K562 (cell line): Measurements from ENCODE around the gene GPER1. TPM values are rescaled to one million over a fixed set of nuclear protein-coding genes. Genes with fewer than 3 reads are reported as not detected.
A peak's percentile ranks its signal among the peaks of the same experiment; 100 is the strongest.

ENCODE experiments used
- ATAC-seq: fragments of 200-7000 bp; cut with Tn5 transposase; 3 replicates; pipeline ENCODE4 v1.9.1; 2020; ENCODE audit warnings: moderate library complexity
- BruUV-seq: library from RNA; stranded (reverse); fragments of 400-500 nt; replicated peaks from 2 replicates; lab custom pipeline; 2021; lab: Mats Ljungman, UMichigan
- CTCF ChIA-PET: fragments of 300-600 bp; formaldehyde crosslinking; extraction: SDS; loops from one replicate; lab custom pipeline; 2021; ENCODE audit warnings: low intra/inter-chr PET ratio; lab: Yijun Ruan, JAX
- POLR2A ChIA-PET: fragments of 300-600, 350-650 bp; sonication (Branson Sonifier 250); formaldehyde crosslinking; extraction: SDS; loops from one replicate; lab custom pipeline; 2021; ENCODE audit warnings: antibody characterized with exemption, inconsistent platforms; lab: Yijun Ruan, JAX
- DNase-seq, 4 experiments: peaks; one replicate each; pipeline versions ENCODE4 v3.0.0 to v3.0.0-alpha.2; 2011 to 2018; ENCODE audit warnings: low spot score in 3 of 4, mixed read lengths in 3 of 4; ENCODE audit errors: extremely low read depth in 1 of 4
- FAIRE-seq: peaks from 2 replicates; lab custom pipeline; 2011; peaks lifted over from hg19 to GRCh38; lab: Jason Lieb, UNC
- H2AFZ ChIP-seq: 2 replicates; pipeline ENCODE4 v1.6.0; 2011; ENCODE audit warnings: low read depth, low read length, control low read depth, inconsistent platforms
- H3K27ac ChIP-seq: fragments of 200-600 bp; 3 replicates; pipeline ENCODE4 v1.8.0; 2011; ENCODE audit warnings: low read depth, mild to moderate bottlenecking, control low read depth, inconsistent platforms, low read length, moderate library complexity, mixed read lengths; ENCODE audit errors: extremely low read depth
- H3K27me3 ChIP-seq, 2 experiments: fragments of 300-600 bp in 1 of 2; 2 replicates in 1 of 2; 3 replicates in 1 of 2; pipeline versions ENCODE4 v1.6.0 to v1.8.0; 2011; ENCODE audit warnings: inconsistent platforms in 2 of 2, low read length in 2 of 2, mild to moderate bottlenecking in 1 of 2, mixed read lengths in 1 of 2, moderate library complexity in 1 of 2; ENCODE audit not compliant: control insufficient read depth in 2 of 2, insufficient read depth in 2 of 2
- H3K36me3 ChIP-seq: fragments of 300-600 bp; 3 replicates; pipeline ENCODE4 v1.8.0; 2011; ENCODE audit warnings: mild to moderate bottlenecking, low read length, inconsistent platforms; ENCODE audit not compliant: control insufficient read depth, insufficient read depth
- H3K4me1 ChIP-seq, 2 experiments: fragments of 200-600 bp in 1 of 2; replicated peaks in 1 of 2; 2 replicates in 1 of 2; 3 replicates in 1 of 2; pipeline versions ENCODE4 v1.5.1 to v1.8.0; 2011; ENCODE audit warnings: inconsistent platforms in 2 of 2, low read length in 2 of 2, mild to moderate bottlenecking in 1 of 2, mixed read lengths in 1 of 2, moderate library complexity in 1 of 2; ENCODE audit not compliant: control insufficient read depth in 2 of 2, insufficient read depth in 2 of 2
- H3K4me2 ChIP-seq: 2 replicates; pipeline ENCODE4 v1.6.1; 2011; ENCODE audit warnings: low read length, control low read depth, inconsistent platforms, mixed read lengths; ENCODE audit not compliant: insufficient read depth
- H3K4me3 ChIP-seq: fragments of 200-600 bp; sonication (generic), shearing (Covaris generic); 2 replicates; pipeline ENCODE4 v1.5.1; 2016; ENCODE audit warnings: control low read depth, inconsistent platforms
- H3K79me2 ChIP-seq: fragments of 200-600 bp; 3 replicates; pipeline ENCODE4 v1.8.0; 2011; ENCODE audit warnings: low read length, inconsistent platforms; ENCODE audit not compliant: control insufficient read depth, insufficient read depth
- H3K9ac ChIP-seq, 2 experiments: 2 replicates each; pipeline versions ENCODE4 v1.6.0 to v1.6.1; 2011; ENCODE audit warnings: low read depth in 2 of 2, low read length in 2 of 2, control low read depth in 1 of 2, inconsistent platforms in 1 of 2, mild to moderate bottlenecking in 1 of 2, mixed read lengths in 1 of 2; ENCODE audit not compliant: insufficient read depth in 1 of 2
- H3K9me1 ChIP-seq: one replicate; pipeline ENCODE4 v1.6.0; 2011; ENCODE audit warnings: inconsistent platforms, mild to moderate bottlenecking, low read length, moderate library complexity; ENCODE audit not compliant: control insufficient read depth, insufficient read depth
- H3K9me3 ChIP-seq: replicated peaks from 2 replicates; pipeline ENCODE4 v1.5.1; 2011; ENCODE audit warnings: low read depth, low read length, inconsistent platforms; ENCODE audit not compliant: control insufficient read depth, insufficient read depth
- H4K20me1 ChIP-seq: replicated peaks from 2 replicates; pipeline ENCODE4 v1.6.1; 2011; ENCODE audit warnings: low read length, inconsistent platforms, mixed read lengths; ENCODE audit not compliant: control insufficient read depth, insufficient read depth
- JUN ChIP-seq, 2 experiments: sonication (generic) in 1 of 2; formaldehyde crosslinking in 1 of 2; IDR thresholded peaks; 2 replicates each; pipeline versions ENCODE4 v1.6.1 to v1.8.0; 2012 to 2022; ENCODE audit warnings: borderline replicate concordance in 2 of 2, mild to moderate bottlenecking in 2 of 2, improper control_type of control experiment in 1 of 2, low read depth in 1 of 2, low read length in 1 of 2, missing genetic modification reagents in 1 of 2
- WGBS: fragments of 100-300 bp; shearing (Covaris generic); methylation state at CpG from one replicate; pipeline ENCODE4 v1.1.6; 2016; ENCODE audit warnings: low coverage, mixed read lengths; ENCODE audit not compliant: insufficient coverage; ENCODE audit errors: missing lambda C conversion rate; 5-methylcytosine and 5-hydroxymethylcytosine counted together
- in situ Hi-C: fragments of 300-500 bp; cut with MboI; formaldehyde crosslinking; loops from 4 replicates; pipeline ENCODE4 v1.15.0; 2018; ENCODE audit warnings: inconsistent platforms, mixed read lengths
- intact Hi-C: fragments of 100-400 bp; cut with micrococcal nuclease; formaldehyde crosslinking; loops from 2 replicates; pipeline ENCODE4 v1.14.2; 2022
- polyA plus RNA-seq, 8 experiments: library from polyadenylated mRNA; depleted of rRNA in 4 of 8; stranded (reverse) in 5 of 8; unstranded in 3 of 8; fragments of >200 nt; fragmentation: Nextera tagmentation in 2 of 8; fragmentation: Illumina TruSeq in 1 of 8; extraction: Ambion mirVana in 2 of 8; extraction: Trizol in 1 of 8; gene quantifications; 2 replicates each; pipeline versions ENCODE4 v1.2.1 to v1.2.3, GENCODE V29; 2011 to 2014; ENCODE audit warnings: inconsistent platforms in 1 of 8, missing spikeins in 1 of 8
- total RNA-seq, 7 experiments: library from RNA; depleted of rRNA in 6 of 7; stranded (reverse); fragments of >200 nt in 6 of 7; fragmentation: Illumina TruSeq in 2 of 7; extraction: Trizol in 2 of 7; gene quantifications; 2 replicates each; pipeline versions ENCODE4 v1.2.1 to v1.2.3, GENCODE V29; 2011 to 2021; ENCODE audit warnings: low replicate concordance in 1 of 7
- TF ChIP-seq, protein P1 (sequence below): IDR thresholded peaks from 2 replicates; pipeline ENCODE4 v1.6.1; 2011; ENCODE audit warnings: borderline replicate concordance, low read depth, mild to moderate bottlenecking, moderate library complexity, low read length; ENCODE audit not compliant: insufficient read depth, poor library complexity, severe bottlenecking
- TF ChIP-seq, protein P2 (sequence below): sonication (generic); formaldehyde crosslinking; IDR thresholded peaks from 2 replicates; pipeline ENCODE4 v1.8.1; 2023; ENCODE audit warnings: mild to moderate bottlenecking, missing genetic modification reagents
- TF ChIP-seq, protein P3 (sequence below): sonication (generic); formaldehyde crosslinking; IDR thresholded peaks from 2 replicates; pipeline ENCODE4 v1.9.0; 2022; ENCODE audit warnings: mild to moderate bottlenecking, missing genetic modification reagents
- TF ChIP-seq, protein P4 (sequence below): sonication (generic); formaldehyde crosslinking; IDR thresholded peaks from 2 replicates; pipeline ENCODE4 v1.9.0; 2022; ENCODE audit warnings: mild to moderate bottlenecking, missing genetic modification reagents

GPER1 gene
- total and polyA plus RNA-seq, 9 of the 15 experiments (the other 6 are each of a cell fraction or from before 2014, with no cell fraction given): 0.04 to 0.09 (median 0.08) TPM; not detected in 6

DNA sequence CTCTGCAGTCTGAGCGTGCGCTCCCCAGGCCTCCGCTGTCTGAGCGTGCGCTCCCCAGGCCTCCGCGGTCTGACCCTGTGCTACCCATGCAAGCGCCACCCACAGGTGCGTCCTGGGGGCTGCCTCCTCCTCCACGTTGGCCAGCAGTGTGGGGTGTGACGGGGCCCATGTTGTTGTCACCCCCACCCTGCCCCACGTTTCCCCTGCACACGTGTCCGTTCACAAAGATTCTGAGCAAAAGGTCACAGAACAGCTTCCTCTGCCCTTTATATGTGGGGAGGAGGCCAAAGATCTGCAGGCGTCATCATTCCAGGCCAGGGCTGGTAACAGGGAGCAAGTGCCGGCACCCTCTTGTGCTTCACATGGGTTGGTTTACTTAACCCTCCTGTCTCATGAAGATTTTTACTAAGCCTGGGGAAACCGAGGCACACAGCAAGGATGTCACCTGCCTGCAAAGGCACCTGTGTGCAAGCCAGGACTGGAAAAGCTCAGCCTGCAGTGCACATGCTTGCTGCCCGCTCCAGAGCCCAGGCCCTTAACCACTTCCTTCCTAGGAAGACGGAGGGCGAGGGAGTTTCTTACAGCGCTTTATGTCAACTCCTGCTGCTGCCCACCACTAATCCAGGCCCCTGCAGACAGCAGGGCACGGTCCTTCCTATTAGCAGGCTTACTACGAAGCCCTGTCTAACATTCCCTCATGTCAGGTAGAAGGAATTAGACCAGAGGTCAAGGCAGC is 38.7 kb upstream of the GPER1 start:
- WGBS: 63% methylated on average over 20 of the region's 23 CpGs
- DNase-seq: peak in 1 of 4 experiments; percentile 18
- intact Hi-C loops (no loop called here), in situ Hi-C loops (no loop called here)
- H3K4me3 ChIP-seq: no peak overlapping the region
- no peaks in the 10 kb centered on the region; the same call in 2 of the 3 replicates for H3K36me3 ChIP-seq
- peak; percentile 11 for FAIRE-seq
- H3K79me2 ChIP-seq: peaks cover 6% of the 10 kb centered on the region; the same call in 1 of the 3 replicates
- ChIA-PET CTCF (no interaction called here), POLR2A (no interaction called here)
- peaks cover 26 to 73% of the 10 kb centered on the region in 2 experiments for H3K4me1 ChIP-seq
- H2AFZ ChIP-seq: no peak overlapping the region
- BruUV-seq: no TSS peak
- TF ChIP-seq, protein P1, sequence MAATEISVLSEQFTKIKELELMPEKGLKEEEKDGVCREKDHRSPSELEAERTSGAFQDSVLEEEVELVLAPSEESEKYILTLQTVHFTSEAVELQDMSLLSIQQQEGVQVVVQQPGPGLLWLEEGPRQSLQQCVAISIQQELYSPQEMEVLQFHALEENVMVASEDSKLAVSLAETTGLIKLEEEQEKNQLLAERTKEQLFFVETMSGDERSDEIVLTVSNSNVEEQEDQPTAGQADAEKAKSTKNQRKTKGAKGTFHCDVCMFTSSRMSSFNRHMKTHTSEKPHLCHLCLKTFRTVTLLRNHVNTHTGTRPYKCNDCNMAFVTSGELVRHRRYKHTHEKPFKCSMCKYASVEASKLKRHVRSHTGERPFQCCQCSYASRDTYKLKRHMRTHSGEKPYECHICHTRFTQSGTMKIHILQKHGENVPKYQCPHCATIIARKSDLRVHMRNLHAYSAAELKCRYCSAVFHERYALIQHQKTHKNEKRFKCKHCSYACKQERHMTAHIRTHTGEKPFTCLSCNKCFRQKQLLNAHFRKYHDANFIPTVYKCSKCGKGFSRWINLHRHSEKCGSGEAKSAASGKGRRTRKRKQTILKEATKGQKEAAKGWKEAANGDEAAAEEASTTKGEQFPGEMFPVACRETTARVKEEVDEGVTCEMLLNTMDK: peak; percentile 48
- TF ChIP-seq JUN (IDR thresholded peaks at IDR 0.05; ENCODE audit: borderline replicate concordance, low read depth, low read length) (no peak), JUN (CRISPR knock-in tag; IDR thresholded peaks at IDR 0.05; ENCODE audit: borderline replicate concordance) (no peak)
- TF ChIP-seq, protein P2, sequence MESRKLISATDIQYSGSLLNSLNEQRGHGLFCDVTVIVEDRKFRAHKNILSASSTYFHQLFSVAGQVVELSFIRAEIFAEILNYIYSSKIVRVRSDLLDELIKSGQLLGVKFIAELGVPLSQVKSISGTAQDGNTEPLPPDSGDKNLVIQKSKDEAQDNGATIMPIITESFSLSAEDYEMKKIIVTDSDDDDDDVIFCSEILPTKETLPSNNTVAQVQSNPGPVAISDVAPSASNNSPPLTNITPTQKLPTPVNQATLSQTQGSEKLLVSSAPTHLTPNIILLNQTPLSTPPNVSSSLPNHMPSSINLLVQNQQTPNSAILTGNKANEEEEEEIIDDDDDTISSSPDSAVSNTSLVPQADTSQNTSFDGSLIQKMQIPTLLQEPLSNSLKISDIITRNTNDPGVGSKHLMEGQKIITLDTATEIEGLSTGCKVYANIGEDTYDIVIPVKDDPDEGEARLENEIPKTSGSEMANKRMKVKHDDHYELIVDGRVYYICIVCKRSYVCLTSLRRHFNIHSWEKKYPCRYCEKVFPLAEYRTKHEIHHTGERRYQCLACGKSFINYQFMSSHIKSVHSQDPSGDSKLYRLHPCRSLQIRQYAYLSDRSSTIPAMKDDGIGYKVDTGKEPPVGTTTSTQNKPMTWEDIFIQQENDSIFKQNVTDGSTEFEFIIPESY (CRISPR knock-in tag): peak; percentile 70; the same call in 1 of the 2 replicates
- TF ChIP-seq, protein P3, sequence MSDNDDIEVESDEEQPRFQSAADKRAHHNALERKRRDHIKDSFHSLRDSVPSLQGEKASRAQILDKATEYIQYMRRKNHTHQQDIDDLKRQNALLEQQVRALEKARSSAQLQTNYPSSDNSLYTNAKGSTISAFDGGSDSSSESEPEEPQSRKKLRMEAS (CRISPR knock-in tag): peak; percentile 62
- TF ChIP-seq, protein P4, sequence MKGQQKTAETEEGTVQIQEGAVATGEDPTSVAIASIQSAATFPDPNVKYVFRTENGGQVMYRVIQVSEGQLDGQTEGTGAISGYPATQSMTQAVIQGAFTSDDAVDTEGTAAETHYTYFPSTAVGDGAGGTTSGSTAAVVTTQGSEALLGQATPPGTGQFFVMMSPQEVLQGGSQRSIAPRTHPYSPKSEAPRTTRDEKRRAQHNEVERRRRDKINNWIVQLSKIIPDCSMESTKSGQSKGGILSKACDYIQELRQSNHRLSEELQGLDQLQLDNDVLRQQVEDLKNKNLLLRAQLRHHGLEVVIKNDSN (CRISPR knock-in tag): 0 out of 2 replicates have a peak, but pooled peaks have one; percentile 10
- H3K27me3 ChIP-seq: no peaks in the 10 kb centered on the region
- no peak overlapping the region for H3K27ac ChIP-seq
- peaks cover 5% of the 10 kb centered on the region; the same call in 1 of the 2 replicates for H4K20me1 ChIP-seq
- no peak for ATAC-seq
- H3K9me3 ChIP-seq: no peaks in the 10 kb centered on the region
- H3K4me2 ChIP-seq: no peak overlapping the region
- peak overlapping the region in 1 of 2 experiments; percentile 72; a peak in 2 of 4 replicates for H3K9ac ChIP-seq
- H3K9me1 ChIP-seq: no peaks in the 10 kb centered on the region
